ENCODE results near the gene PRM2. TPM values are rescaled to one million over a fixed set of nuclear protein-coding genes. Genes with fewer than 3 reads are reported as not detected.

Gene PRM2
- not detected in 2 replicates for total RNA-seq (2014; rRNA removed; shearing (Covaris generic))

GRCh38 chr16:11276143-11276895 is at the start of gene PRM2:
Gene PRM2, minus strand, starts transcription at chr16:11276480. Its CDS starts 110 bp downstream, at chr16:11276370.
- Histone ChIP-seq H3K27ac (no peak within 1 kb of the TSS), H3K36me3 (no peaks in the 10 kb centered on the region), H3K4me3 (no peak within 1 kb of the TSS), H3K4me1 (peaks cover 3% of the 10 kb centered on the region; the same call in 1 of the 2 replicates), H3K27me3 (no peaks in the 10 kb centered on the region), H3K9me3 (replicated peaks) (no peaks in the 10 kb centered on the region)
- no peak for DNase-seq

- no peak overlapping the region for H3K4me3 ChIP-seq
- H3K27me3 ChIP-seq: no peaks in the 10 kb centered on the region
- no peaks in the 10 kb centered on the region for H3K36me3 ChIP-seq
- H3K4me1 ChIP-seq: peaks cover 13% of the 10 kb centered on the region
- H3K9me3 ChIP-seq (replicated peaks): no peaks in the 10 kb centered on the region
- no peak for DNase-seq
- H3K27ac ChIP-seq: no peak overlapping the region
Observed at GRCh38 chr16:11325404-11326083, 49.3 kb upstream of the PRM2 start.

- no peaks in the 10 kb centered on the region for H3K36me3 ChIP-seq
- no peak overlapping the region for H3K27ac ChIP-seq
- H3K4me3 ChIP-seq: no peak overlapping the region
- DNase-seq: no peak
- H3K27me3 ChIP-seq: no peaks in the 10 kb centered on the region
- no peaks in the 10 kb centered on the region for H3K9me3 ChIP-seq (replicated peaks)
- peaks cover 6% of the 10 kb centered on the region for H3K4me1 ChIP-seq
Observed at GRCh38 chr16:11323551-11324336, 47.5 kb upstream of the PRM2 start.

- Histone ChIP-seq H3K27me3 (no peaks in the 10 kb centered on the region), H3K36me3 (no peaks in the 10 kb centered on the region), H3K4me3 (no peak overlapping the region), H3K27ac (no peak overlapping the region), H3K4me1 (peaks cover 4% of the 10 kb centered on the region), H3K9me3 (replicated peaks) (no peaks in the 10 kb centered on the region)
- no peak for DNase-seq
Observed at GRCh38 chr16:11322823-11323222, 46.5 kb upstream of the PRM2 start.

- DNase-seq: no peak
- H3K4me3 ChIP-seq: no peak overlapping the region
- H3K4me1 ChIP-seq: peaks cover 6% of the 10 kb centered on the region
- no peak overlapping the region for H3K27ac ChIP-seq
- no peaks in the 10 kb centered on the region for H3K9me3 ChIP-seq (replicated peaks)
- H3K36me3 ChIP-seq: no peaks in the 10 kb centered on the region
- H3K27me3 ChIP-seq: no peaks in the 10 kb centered on the region
Observed at GRCh38 chr16:11321662-11322061, 45.4 kb upstream of the PRM2 start.

GRCh38 chr16:11320170-11320569 is 43.9 kb upstream of the PRM2 start:
- Histone ChIP-seq H3K9me3 (replicated peaks) (no peaks in the 10 kb centered on the region), H3K27me3 (no peaks in the 10 kb centered on the region), H3K27ac (no peak overlapping the region), H3K4me3 (no peak overlapping the region), H3K4me1 (peaks cover 20% of the 10 kb centered on the region), H3K36me3 (no peaks in the 10 kb centered on the region)
- DNase-seq: no peak

GRCh38 chr16:11319529-11320146 is 43.4 kb upstream of the PRM2 start:
- Histone ChIP-seq H3K27ac (no peak overlapping the region), H3K27me3 (no peaks in the 10 kb centered on the region), H3K4me3 (no peak overlapping the region), H3K4me1 (peaks cover 24% of the 10 kb centered on the region), H3K36me3 (no peaks in the 10 kb centered on the region), H3K9me3 (replicated peaks) (no peaks in the 10 kb centered on the region)
- peak; percentile 50 to 69 for DNase-seq

- DNase-seq: no peak
- Histone ChIP-seq H3K27me3 (no peaks in the 10 kb centered on the region), H3K4me1 (peaks cover 28% of the 10 kb centered on the region), H3K27ac (no peak overlapping the region), H3K4me3 (no peak overlapping the region), H3K9me3 (replicated peaks) (no peaks in the 10 kb centered on the region), H3K36me3 (no peaks in the 10 kb centered on the region)
Observed at GRCh38 chr16:11318817-11319216, 42.5 kb upstream of the PRM2 start.

- no peaks in the 10 kb centered on the region for H3K9me3 ChIP-seq (replicated peaks)
- no peaks in the 10 kb centered on the region for H3K27me3 ChIP-seq
- H3K4me1 ChIP-seq: peaks cover 43% of the 10 kb centered on the region
- peak; percentile 36 to 51 for DNase-seq
- no peaks in the 10 kb centered on the region for H3K36me3 ChIP-seq
- H3K4me3 ChIP-seq: no peak overlapping the region; the same call in 1 of the 2 replicates
- peak overlapping the region; percentile 41; the same call in 1 of the 2 replicates for H3K27ac ChIP-seq
Observed at GRCh38 chr16:11316331-11317015, 40.2 kb upstream of the PRM2 start.

- no peaks in the 10 kb centered on the region for H3K27me3 ChIP-seq
- peak overlapping the region; percentile 41; the same call in 1 of the 2 replicates for H3K27ac ChIP-seq
- peak; percentile 89 to 91 for DNase-seq
- H3K4me1 ChIP-seq: peaks cover 43% of the 10 kb centered on the region
- no peak overlapping the region for H3K4me3 ChIP-seq
- no peaks in the 10 kb centered on the region for H3K9me3 ChIP-seq (replicated peaks)
- H3K36me3 ChIP-seq: no peaks in the 10 kb centered on the region
Observed at GRCh38 chr16:11315510-11315909, 39.2 kb upstream of the PRM2 start.

GRCh38 chr16:11314309-11314894 is 38.1 kb upstream of the PRM2 start:
- no peaks in the 10 kb centered on the region for H3K9me3 ChIP-seq (replicated peaks)
- no peak overlapping the region for H3K4me3 ChIP-seq
- no peaks in the 10 kb centered on the region for H3K27me3 ChIP-seq
- no peak overlapping the region; the same call in 1 of the 2 replicates for H3K27ac ChIP-seq
- peaks cover 43% of the 10 kb centered on the region for H3K4me1 ChIP-seq
- no peak for DNase-seq
- no peaks in the 10 kb centered on the region for H3K36me3 ChIP-seq

- H3K27me3 ChIP-seq: no peaks in the 10 kb centered on the region
- H3K27ac ChIP-seq: no peak overlapping the region
- H3K4me1 ChIP-seq: peaks cover 43% of the 10 kb centered on the region
- H3K36me3 ChIP-seq: no peaks in the 10 kb centered on the region
- no peaks in the 10 kb centered on the region for H3K9me3 ChIP-seq (replicated peaks)
- DNase-seq: no peak
- H3K4me3 ChIP-seq: no peak overlapping the region
Observed at GRCh38 chr16:11313493-11314308, 37.4 kb upstream of the PRM2 start.

All from SJCRH30 (cell line).